NCI-H446 treated with DMSO at 0.1 percent for 48 hours (cell line): ENCODE results near the gene VILL.

Source experiments
- DNase-seq: peaks from one replicate; lab custom pipeline; 2025; lab: John Stamatoyannopoulos, UW

The VILL gene

GRCh38 chr3:38000965-38001455 lies 10.4 kb downstream of the VILL start:
- DNase-seq: no peak

DNA sequence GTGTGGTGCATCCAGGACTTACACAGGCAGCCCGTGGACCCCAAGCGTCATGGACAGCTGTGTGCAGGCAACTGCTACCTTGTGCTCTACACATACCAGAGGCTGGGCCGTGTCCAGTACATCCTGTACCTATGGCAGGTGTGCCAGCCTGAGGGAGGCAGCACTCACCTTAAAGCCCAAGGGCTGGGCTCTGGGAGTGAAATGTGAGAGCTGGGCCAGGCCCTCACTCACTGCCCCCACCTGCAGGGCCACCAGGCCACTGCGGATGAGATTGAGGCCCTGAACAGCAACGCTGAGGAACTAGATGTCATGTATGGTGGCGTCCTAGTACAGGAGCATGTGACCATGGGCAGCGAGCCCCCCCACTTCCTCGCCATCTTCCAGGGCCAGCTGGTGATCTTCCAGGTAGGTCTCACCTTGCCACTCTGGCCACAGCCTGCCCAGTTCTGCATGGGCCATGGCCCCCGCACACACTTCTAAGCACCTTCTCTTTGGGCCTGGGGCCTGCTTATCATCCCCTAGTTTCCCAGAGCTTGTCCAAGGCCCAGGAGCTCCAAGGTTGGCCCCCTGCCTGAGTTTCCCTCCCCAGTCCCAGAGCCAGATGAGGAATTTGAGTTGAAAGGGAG lies 11.0 kb downstream of the VILL start:
- DNase-seq: no peak

- DNase-seq: no peak
Measured at GRCh38 chr3:38002291-38002876, 11.8 kb downstream of the VILL start.

DNA sequence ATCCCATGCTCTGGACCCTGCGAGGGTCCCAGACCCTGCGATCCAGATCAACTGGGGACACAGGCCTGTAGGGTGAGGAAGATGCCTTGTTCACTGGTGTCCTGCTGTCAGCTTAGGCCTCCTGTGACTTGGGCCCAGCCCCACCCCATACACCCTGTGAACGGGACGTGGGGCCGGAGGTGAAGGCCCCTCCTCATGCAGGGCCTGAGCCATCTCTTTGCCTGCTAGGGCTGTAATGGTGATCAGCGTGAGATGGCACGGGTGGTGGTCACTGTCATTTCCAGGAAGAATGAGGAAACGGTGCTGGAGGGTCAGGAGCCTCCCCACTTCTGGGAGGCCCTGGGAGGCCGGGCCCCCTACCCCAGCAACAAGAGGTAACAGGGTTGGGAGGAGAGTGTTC lies 12.4 kb downstream of the VILL start:
- DNase-seq: no peak

DNA sequence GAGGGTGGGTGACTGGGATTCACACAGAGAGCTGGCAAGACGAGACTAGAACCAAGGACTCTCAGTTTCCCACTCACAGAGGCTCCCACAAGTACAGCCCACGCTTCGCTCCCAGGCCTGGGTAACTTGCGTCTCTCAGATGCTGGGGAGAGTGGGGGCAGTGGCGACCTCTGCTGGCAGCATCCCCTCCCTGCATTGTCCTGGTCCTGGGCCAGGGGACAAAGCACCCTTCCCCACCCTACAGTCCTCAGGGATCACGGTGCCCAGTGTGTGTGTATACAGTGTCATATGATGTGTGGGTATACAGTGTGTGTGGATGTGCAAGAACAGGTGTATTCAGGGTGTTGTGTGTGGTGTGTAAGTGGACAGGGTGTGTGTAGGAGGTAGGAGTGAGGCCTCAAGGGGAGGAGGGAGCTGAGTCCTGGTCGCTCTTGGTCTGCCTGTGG lies 12.8 kb downstream of the VILL start:
- DNase-seq: no peak

DNA sequence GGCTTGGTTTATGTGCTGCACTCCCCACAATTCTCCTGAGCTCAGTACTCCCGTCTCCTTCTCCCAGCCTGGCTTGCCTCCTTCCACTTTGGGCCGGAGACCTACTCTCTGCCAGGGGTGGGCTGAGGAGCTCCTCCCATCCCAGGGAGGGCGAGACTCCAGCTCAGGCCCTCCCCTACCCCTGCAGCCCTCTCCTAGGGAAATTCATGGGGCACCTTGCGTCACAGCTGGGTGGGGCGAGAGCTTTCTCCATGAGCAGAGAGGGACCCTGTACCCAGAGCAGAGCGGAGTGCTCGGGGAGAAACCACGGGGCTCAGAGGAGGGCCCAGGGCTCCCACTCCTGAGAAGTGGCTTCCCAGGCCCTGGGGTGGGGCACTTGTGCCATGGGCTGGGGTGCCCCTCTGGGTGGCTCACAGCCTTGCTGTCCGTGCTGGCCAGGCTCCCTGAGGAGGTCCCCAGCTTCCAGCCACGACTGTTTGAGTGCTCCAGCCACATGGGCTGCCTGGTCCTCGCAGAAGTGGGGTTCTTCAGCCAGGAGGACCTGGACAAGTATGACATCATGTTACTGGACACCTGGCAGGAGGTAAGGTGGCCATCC lies 13.3 kb downstream of the VILL start:
- no peak for DNase-seq

DNA sequence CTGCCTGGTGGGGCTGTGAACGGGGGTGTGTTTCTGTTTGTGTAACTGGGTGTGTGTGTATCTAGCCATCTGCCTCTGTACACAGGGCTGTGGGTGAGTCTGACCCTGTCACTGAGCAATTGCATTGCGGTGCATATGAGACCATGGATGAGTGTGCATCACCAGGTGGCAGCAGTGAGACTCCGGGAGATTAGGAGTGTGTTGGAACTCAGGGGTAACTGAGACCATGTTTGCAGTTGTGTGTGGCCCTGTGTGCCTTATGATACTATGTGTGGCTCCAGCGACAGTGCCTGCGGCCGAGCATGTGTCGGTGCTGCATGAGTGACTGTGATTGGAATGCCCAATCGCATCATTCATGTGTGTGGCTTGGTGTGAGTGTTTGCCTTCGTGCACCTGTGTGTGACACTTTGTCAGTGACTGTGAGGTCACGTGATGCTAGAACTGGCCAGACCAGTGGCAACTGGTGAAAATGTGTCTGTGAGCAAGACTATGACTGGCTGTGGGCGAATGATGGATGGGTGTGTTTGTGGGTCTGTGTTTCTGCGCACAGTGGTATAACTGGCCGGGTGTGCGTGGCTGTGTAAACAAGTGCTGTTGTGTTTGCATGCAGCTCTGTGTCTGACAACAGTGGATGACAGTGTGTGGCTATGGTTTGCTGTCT lies 14.0 kb downstream of the VILL start:
- DNase-seq: no peak

DNA sequence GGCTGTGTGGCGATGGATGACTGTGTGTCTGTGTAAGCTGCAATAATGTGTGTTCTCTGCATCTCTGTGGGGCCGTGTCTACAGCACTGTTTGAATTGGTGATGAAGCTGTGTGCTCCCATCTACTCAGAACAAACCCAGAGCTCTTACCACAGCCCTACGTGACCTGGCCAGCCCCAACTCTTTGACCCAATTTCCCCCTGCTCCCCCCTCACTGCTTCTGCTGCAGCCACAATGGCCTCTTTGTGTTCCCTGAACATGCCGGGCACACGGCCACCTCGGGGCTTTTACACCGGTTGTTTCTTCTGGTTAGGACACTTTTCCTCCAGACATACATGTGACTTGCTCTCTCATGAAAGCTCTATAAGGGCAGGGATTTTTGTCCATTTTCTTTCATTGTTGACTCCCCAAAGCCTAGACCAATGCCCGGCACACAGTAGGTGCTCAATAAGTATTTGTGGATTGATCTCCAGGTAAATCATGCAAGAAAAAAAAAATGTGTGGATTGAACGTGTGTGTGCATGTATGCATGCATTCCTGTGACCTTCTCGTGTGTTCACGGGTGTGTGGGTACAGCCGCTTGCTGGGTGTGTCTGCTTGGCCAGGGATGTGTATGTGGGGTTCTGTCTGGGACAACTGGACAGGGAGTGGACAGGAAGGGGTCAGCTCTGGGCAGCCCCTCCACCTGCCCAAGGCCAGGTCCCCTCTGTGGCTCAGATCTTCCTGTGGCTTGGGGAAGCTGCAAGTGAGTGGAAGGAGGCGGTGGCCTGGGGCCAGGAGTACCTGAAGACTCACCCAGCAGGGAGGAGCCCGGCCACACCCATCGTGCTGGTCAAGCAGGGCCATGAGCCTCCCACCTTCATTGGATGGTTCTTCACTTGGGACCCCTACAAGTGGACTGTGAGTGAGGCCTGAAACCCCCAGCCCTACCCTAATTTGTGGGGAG lies 14.8 kb downstream of the VILL start:
- DNase-seq: no peak

GRCh38 chr3:38006031-38006430 lies 15.4 kb downstream of the VILL start:
- no peak for DNase-seq

DNA sequence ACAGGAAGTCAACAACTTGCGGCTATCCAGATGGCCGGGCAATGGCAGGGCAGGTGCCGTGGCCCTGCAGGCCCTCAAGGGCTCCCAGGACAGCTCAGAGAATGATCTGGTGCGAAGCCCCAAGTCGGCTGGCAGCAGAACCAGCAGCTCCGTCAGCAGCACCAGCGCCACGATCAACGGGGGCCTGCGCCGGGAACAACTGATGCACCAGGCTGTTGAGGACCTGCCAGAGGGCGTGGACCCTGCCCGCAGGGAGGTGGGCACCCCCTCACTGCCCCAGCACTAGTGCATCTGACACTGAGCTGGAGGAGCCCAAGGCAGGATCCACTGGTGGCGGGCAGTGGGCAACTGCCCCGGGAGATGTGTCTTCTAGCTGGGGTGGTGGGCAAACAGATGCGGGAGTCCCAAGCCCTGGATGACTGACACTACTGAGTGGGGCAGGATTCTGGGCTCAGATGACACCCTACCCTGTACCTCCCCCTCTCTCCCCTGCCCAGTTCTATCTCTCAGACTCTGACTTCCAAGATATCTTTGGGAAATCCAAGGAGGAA lies 15.9 kb downstream of the VILL start:
- DNase-seq: no peak

GRCh38 chr3:38007754-38008090 lies 17.1 kb downstream of the VILL start:
- no peak for DNase-seq

GRCh38 chr3:38008191-38008701 lies 17.7 kb downstream of the VILL start:
- DNase-seq: no peak

DNA sequence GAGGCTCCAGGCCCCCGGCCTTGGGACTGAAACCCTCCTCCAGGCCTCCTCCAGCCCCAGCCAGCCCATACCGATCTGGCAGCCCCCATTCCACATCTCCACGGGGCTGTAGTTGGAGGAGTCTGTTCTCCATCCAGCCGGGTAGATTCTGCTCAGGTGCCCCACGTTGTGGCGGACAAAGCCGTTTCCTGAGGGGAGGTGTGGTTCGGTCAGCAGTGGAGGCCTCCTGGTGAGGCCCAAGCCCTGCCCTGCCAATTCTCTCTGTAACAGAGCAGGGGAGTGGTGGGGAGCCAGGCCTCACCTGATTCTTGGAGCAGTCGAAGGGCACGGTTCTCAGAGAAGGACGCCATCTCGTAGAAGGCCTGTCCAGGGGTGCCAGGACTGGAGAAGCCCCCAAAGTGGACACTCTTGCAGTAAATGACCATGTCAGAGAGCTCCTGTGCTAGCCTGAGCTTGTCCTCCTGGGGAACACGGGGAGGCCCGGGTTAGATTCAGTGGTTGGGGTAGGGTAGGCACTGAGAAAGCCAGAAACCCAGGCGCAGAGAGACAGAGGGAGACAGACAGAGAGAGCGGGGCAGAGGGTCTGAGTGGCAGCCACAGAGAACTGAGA lies 18.5 kb downstream of the VILL start:
- DNase-seq: no peak

DNA sequence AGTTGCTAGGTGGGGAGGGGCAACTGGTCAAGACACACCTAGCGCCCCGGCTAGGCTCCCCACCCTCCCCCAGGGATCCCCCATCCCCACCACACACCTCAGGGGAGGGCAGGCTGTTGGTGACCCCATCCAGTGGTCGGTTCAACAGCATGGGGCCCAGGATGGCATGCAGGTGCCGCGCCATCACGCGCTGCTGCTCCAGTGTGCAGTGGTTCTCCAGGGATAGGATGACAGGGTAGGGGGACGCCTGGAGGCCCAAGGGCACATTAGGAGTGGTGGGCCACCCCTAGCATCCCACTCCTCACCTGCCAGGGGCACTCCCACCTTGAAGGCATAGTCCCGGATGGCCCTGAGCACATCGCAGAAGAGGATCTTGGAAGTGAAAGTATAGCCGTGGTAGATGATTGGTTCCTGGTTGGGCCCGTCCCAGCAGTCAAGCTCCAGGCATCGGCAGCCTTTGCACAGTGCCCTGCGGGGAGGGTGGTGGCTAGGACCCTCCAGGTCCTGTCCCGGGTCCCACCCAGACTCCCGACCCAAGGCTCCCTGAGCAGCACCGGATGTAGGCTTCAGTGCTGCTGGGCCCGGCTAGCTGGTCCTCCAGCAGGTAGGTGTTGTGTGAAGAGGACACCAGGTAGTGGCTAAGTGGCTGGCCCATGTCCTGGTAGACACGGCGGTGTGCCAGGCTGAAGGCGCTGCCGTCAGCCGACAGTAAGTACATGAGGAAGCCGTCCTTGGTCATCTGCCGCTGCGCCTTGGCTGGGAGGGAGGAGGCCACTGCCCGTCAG lies 19.4 kb downstream of the VILL start:
- no peak for DNase-seq

- DNase-seq: no peak
Measured at GRCh38 chr3:38011111-38011510, 20.5 kb downstream of the VILL start.

- DNase-seq: no peak
Measured at GRCh38 chr3:38015485-38015884, 24.9 kb downstream of the VILL start.

GRCh38 chr3:38015984-38016383 lies 25.4 kb downstream of the VILL start:
- DNase-seq: no peak

GRCh38 chr3:38016410-38016809 lies 25.8 kb downstream of the VILL start:
- no peak for DNase-seq

GRCh38 chr3:38016847-38017444 lies 26.4 kb downstream of the VILL start:
- no peak for DNase-seq
